Natural killer cell treated with Interleukin-12 subunit alpha and Interleukin-12 subunit beta and Interleukin-15 and Interleukin-18, amount 100 ng/mL, for 72 hours (primary cell): ENCODE measurements around the gene E2F6. TPM values are rescaled to one million over a fixed set of nuclear protein-coding genes. Genes with fewer than 3 reads are reported as not detected.

ENCODE experiments used
- ATAC-seq, 2 donors: fragments of 150-1000 bp; cut with Tn5 transposase in 1 of 2; sonication (Bioruptor Pico), chemical (Tn5 transposase) in 1 of 2; 2 replicates each; pipeline ENCODE4 v1.10.0; 2021
- DNase-seq: peaks from one replicate; pipeline ENCODE4 v3.0.0; 2022; ENCODE audit warnings: low spot score
- H3K27ac Mint-ChIP-seq, 2 donors: 1 replicate in 1 of 2; 2 replicates in 1 of 2; pipeline ENCODE4 v1.8.0; 2022; ENCODE audit warnings: mixed read lengths in 2 of 2, mild to moderate bottlenecking in 1 of 2, moderate library complexity in 1 of 2
- H3K27me3 Mint-ChIP-seq, 2 donors: 1 replicate in 1 of 2; 2 replicates in 1 of 2; pipeline ENCODE4 v1.8.0; 2022; ENCODE audit warnings: mixed read lengths in 2 of 2
- H3K36me3 Mint-ChIP-seq: one replicate; pipeline ENCODE4 v1.8.0; 2022; ENCODE audit warnings: mixed read lengths
- H3K4me1 Mint-ChIP-seq, 2 donors: 1 replicate in 1 of 2; 2 replicates in 1 of 2; pipeline ENCODE4 v1.8.0; 2022; ENCODE audit warnings: low read depth in 2 of 2, mixed read lengths in 2 of 2, mild to moderate bottlenecking in 1 of 2
- H3K4me3 Mint-ChIP-seq: one replicate; pipeline ENCODE4 v1.8.0; 2022; ENCODE audit warnings: mixed read lengths
- H3K9me3 Mint-ChIP-seq: 2 replicates; pipeline ENCODE4 v1.8.0; 2022; ENCODE audit warnings: mixed read lengths
- total RNA-seq, 2 donors: library from RNA; stranded (reverse); gene quantifications; one replicate each; pipeline ENCODE4 v1.2.3, GENCODE V29; 2022

Gene E2F6, protein sequence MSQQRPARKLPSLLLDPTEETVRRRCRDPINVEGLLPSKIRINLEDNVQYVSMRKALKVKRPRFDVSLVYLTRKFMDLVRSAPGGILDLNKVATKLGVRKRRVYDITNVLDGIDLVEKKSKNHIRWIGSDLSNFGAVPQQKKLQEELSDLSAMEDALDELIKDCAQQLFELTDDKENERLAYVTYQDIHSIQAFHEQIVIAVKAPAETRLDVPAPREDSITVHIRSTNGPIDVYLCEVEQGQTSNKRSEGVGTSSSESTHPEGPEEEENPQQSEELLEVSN
- total RNA-seq: 10 to 100 TPM; 10.8 to 11.6 TPM

DNA sequence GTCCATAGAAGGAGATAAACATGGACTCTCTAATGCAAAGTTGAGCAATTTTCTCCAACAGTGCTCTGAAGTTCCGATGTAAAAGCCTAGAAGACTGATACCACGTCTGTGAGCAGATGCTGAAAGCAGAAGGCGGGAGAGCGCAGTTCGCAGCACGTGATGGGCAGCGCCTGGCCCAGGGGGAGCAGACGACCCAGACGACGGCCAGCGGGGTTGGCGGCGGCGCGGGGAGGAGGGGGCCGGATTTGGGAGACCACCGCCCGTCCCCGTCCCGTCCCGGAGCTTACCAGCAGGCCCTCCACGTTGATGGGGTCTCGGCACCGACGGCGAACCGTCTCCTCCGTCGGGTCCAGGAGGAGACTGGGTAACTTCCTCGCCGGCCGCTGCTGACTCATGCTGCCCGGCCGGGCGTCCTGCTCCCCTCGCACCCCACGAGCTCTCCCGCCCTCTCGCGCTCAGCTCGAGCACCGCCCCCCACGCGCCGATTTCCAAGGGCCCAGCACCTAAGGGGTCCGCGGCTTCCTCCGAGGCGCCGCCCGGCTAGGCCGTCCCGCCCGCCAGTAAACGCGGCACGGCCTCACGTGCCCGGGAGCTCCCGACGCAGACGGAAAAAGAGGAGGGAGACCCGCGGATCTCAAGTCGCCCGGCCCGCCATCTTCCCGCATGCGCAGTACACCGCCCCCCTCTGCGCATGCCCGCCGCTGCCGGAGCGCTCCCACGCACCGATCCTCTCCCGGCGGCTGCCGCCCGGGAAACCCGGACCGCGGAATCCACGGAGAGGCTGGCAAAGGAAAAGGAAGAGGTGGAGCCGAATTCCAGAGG lies at the start of gene E2F6:
Gene E2F6, minus strand, starts transcription at position 677 of the 822 bp plus-strand sequence. Its CDS starts 282 bp downstream, at position 395.
- Mint-ChIP-seq H3K9me3 (no peaks in the 10 kb centered on the region), H3K4me3 (peak within 1 kb of the TSS; percentile 96), H3K4me1 (peaks cover 29 to 33% of the 10 kb centered on the region in 2 donors), H3K36me3 (peaks cover 4% of the 10 kb centered on the region), H3K27ac (peak within 1 kb of the TSS; percentile 84 to 98), H3K27me3 (no peaks in the 10 kb centered on the region)
- DNase-seq (peak; percentile 87), ATAC-seq (peak; percentile 84 to 88)

DNA sequence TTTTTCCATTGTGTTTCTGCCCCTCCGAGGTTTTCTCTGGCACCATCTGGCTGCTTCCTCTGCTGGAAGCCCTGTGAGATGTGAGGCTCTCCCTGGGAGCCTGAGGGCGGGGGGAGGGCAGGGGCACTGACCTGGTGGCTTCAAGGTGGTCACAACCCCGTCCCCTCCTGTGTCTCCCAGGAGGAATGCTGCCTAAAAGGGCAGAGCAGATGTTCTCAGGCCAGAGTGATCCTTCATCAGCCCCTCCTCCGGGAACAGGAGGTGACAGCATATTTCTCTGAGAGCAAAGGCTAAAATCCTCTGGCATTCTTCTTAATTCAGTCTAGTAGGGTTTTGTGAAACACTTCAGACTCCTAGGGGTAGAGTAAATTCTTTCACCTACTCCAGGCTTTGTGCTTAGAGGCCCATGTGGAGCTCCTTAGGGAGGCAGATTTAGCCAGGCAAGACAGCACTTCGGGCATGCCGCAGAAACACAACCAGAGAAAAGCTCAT lies 49.6 kb upstream of the E2F6 start:
- no peak for DNase-seq
- H3K27ac Mint-ChIP-seq: no peak overlapping the region
- H3K4me1 Mint-ChIP-seq: no peaks in the 10 kb centered on the region
- no peaks in the 10 kb centered on the region for H3K36me3 Mint-ChIP-seq
- no peaks in the 10 kb centered on the region for H3K9me3 Mint-ChIP-seq
- H3K27me3 Mint-ChIP-seq: peaks cover 8 to 9% of the 10 kb centered on the region in 2 donors
- H3K4me3 Mint-ChIP-seq: no peak overlapping the region
- no peak for ATAC-seq

DNA sequence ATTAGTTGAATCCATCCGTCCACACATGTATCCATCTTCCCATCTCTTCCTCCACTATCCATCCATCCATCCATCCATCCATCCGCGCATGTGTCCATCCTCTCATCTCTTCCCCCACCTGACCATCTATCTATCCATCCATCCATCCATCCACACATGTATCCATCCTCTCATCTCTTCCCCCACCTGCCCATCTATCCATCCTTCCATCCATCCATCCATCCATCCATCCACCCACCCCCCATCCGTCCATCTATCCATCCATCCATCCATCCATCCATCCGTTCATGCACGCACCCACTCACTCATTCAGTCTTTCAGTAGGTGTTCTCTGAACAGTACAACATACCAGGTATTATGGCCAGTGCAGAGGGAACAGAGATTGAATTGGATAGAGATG lies 48.9 kb upstream of the E2F6 start:
- DNase-seq (no peak), ATAC-seq (no peak)
- Mint-ChIP-seq H3K36me3 (no peaks in the 10 kb centered on the region), H3K9me3 (no peaks in the 10 kb centered on the region), H3K27me3 (peaks cover 8 to 9% of the 10 kb centered on the region in 2 donors), H3K27ac (no peak overlapping the region), H3K4me1 (no peaks in the 10 kb centered on the region), H3K4me3 (no peak overlapping the region)

DNA sequence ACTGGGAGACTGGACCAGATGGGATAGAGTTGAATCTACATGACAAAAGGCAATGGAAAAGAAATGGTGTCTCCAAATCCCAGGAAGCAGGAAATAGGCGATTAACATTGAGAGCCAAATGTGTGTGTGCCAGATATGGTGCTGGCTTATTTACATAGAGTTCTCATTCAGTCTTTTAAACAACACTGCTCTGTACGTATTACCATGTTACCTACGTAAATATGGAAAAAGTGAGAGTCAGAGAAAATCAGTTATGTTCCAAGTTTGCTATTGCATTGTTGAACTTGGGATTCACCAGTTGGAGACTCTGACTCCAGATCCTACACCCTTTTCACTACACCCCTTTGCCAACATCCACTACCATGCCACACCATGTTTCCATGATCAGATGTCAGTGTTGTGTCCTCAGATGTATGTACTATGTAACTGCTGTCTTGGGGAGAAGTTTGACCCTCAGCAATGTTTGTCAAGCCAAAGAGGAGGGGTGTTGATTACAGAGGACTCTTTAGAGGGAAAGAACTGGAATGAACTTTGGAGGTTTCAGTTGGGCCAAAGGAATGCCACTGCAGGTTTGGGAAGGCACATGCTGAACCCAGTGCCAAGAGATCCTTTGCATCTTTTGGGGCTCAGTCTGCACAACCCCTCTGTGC lies 48.2 kb upstream of the E2F6 start:
- Mint-ChIP-seq H3K9me3 (no peaks in the 10 kb centered on the region), H3K4me1 (no peaks in the 10 kb centered on the region), H3K27me3 (peaks cover 8 to 9% of the 10 kb centered on the region in 2 donors), H3K36me3 (no peaks in the 10 kb centered on the region), H3K27ac (no peak overlapping the region), H3K4me3 (no peak overlapping the region)
- no peak for DNase-seq
- no peak for ATAC-seq

DNA sequence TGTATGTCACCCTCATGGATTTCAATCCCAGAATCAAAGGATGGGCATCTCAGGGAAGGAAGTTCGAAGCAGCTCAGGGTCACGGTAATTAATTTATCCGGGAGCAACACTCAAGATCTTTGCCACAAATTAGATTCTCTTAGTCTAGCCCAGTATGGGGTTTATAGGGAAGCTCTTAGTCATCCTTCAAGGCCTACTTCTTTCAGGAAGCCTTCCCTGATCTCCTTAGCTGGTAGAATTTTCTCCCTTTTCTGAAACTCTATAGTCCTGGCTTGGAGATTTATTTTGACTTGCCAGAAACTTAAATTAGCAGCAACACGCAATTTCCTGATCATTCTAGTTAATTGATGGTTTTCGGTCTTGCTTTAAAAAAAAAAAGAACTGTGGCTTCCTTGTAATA lies 47.4 kb upstream of the E2F6 start:
- H3K4me1 Mint-ChIP-seq: no peaks in the 10 kb centered on the region
- H3K27me3 Mint-ChIP-seq: peaks cover 8 to 9% of the 10 kb centered on the region in 2 donors
- H3K9me3 Mint-ChIP-seq: no peaks in the 10 kb centered on the region
- no peak overlapping the region for H3K4me3 Mint-ChIP-seq
- H3K27ac Mint-ChIP-seq: no peak overlapping the region
- DNase-seq (no peak), ATAC-seq (no peak)
- H3K36me3 Mint-ChIP-seq: no peaks in the 10 kb centered on the region

DNA sequence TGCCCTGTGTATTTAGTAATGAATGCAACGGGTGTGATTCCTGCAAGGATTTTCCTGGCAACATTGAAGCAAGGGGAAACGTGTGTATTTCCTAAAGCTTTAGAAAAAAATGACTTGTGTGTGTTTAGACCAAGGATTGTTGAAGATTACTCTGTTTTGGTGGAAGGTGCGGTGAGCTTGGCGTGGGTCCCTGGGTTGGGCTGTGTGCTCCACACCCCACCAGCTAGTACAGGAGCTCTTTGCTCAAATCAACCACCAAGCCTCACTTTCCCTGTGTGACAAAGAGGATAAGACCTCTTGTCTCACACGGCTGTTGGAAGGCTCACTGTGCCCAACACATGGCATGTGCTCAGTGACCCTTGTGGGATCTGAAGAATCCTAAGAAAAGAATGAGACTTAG lies 46.5 kb upstream of the E2F6 start:
- Mint-ChIP-seq H3K27me3 (peaks cover 8 to 9% of the 10 kb centered on the region in 2 donors), H3K9me3 (no peaks in the 10 kb centered on the region), H3K36me3 (no peaks in the 10 kb centered on the region), H3K4me3 (no peak overlapping the region), H3K4me1 (no peaks in the 10 kb centered on the region), H3K27ac (no peak overlapping the region)
- DNase-seq (no peak), ATAC-seq (no peak)

DNA sequence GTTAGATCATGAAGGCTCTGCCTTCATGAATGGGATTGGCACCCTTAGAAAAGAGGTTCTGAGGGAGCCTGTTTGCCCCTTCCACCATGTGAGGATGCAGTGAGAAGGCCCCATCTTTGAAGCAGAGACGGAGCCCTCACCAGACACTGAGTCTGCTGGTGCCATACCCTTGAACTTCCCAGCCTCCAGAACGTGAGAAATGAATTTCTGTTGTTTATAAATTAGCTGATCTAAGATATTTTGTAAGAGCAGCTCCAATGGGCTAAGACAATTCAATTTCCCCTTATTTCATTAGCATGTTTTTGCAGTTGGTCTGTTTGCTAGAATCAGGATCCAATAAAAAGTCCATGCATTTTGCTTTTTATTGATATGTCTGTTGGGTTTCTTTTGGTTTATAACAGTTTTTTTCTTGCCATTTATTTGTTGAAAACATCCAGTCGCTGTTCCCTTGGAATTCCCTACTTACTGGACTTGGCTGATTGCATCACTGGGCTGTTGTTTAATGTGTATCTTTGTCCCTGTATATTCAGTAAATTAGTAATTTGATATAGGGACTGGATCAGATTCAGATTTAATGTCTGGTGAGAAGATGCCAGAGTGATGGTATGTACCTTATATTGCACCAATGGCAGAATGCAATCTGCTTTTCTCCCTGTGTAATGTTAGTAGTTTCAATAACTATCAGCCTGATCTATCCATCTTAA lies 43.8 kb upstream of the E2F6 start:
- Mint-ChIP-seq H3K4me1 (no peaks in the 10 kb centered on the region), H3K9me3 (no peaks in the 10 kb centered on the region), H3K27me3 (peaks cover 3 to 7% of the 10 kb centered on the region in 2 donors), H3K27ac (no peak overlapping the region), H3K36me3 (no peaks in the 10 kb centered on the region), H3K4me3 (no peak overlapping the region)
- no peak for ATAC-seq
- DNase-seq: no peak

DNA sequence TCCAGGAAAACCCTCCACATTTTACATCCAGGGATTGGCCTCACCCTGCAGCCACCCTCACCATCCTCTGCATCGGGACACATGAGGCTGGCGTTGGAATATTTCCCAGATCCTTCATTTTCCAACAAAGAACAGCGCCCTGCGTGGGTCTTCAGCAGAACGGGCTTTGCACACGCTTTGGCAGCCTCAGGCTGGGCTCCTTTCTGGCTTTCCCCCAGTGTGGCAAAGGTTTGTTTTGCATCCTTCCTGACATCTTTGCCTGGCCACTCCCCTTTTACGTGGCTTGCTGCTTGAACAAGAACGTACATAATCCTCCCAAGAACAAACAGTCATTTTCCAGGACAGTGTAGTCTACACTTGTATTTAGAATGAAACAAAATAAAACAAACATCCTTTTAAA lies 42.3 kb upstream of the E2F6 start:
- Mint-ChIP-seq H3K9me3 (no peaks in the 10 kb centered on the region), H3K4me1 (no peaks in the 10 kb centered on the region), H3K27me3 (peaks cover 0 to 9% of the 10 kb centered on the region in 2 donors), H3K27ac (no peak overlapping the region), H3K36me3 (no peaks in the 10 kb centered on the region), H3K4me3 (no peak overlapping the region)
- DNase-seq (no peak), ATAC-seq (no peak)

DNA sequence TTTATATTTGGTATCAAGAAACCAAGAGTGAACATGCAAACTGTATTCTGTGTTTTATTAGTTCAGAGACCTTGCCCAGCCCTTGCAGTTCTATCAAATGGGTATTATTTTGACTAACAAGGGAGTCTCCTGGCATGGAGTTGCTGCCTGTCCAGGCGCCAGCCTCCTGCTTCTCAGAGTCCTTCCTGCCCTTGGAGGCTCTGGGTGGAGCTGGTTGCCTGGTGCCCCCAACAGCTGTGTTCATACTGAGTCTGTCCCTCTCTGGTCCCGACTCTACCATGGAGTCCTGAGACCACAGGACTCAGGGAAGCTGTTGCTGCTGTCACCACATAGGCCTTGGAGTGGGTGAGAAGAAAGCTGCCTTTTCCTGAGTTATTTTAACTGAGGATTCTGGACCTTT lies 41.6 kb upstream of the E2F6 start:
- Mint-ChIP-seq H3K4me1 (no peaks in the 10 kb centered on the region), H3K27me3 (peaks cover 0 to 13% of the 10 kb centered on the region in 2 donors), H3K4me3 (no peak overlapping the region), H3K36me3 (no peaks in the 10 kb centered on the region), H3K9me3 (no peaks in the 10 kb centered on the region), H3K27ac (no peak overlapping the region)
- DNase-seq (no peak), ATAC-seq (no peak)

DNA sequence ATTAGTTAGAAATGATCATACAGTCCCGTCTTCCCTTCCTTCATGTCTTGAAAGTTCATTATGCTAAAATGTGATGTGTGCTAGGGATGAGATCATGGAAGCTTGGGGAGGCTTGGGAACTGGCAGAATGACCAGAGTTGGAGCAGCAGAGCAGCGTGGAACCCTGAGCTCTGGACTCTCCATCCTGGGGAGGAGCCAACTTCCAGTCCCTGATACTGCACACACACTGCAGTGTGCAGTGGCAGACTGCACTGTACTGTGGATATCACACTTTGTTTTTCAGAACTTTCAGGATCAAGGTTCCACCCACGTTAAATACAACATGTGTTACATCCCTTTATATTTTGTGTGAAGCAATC lies 40.6 kb upstream of the E2F6 start:
- Mint-ChIP-seq H3K9me3 (no peaks in the 10 kb centered on the region), H3K36me3 (no peaks in the 10 kb centered on the region), H3K4me3 (no peak overlapping the region), H3K27ac (no peak overlapping the region), H3K4me1 (no peaks in the 10 kb centered on the region), H3K27me3 (peaks cover 0 to 13% of the 10 kb centered on the region in 2 donors)
- DNase-seq (no peak), ATAC-seq (no peak)

DNA sequence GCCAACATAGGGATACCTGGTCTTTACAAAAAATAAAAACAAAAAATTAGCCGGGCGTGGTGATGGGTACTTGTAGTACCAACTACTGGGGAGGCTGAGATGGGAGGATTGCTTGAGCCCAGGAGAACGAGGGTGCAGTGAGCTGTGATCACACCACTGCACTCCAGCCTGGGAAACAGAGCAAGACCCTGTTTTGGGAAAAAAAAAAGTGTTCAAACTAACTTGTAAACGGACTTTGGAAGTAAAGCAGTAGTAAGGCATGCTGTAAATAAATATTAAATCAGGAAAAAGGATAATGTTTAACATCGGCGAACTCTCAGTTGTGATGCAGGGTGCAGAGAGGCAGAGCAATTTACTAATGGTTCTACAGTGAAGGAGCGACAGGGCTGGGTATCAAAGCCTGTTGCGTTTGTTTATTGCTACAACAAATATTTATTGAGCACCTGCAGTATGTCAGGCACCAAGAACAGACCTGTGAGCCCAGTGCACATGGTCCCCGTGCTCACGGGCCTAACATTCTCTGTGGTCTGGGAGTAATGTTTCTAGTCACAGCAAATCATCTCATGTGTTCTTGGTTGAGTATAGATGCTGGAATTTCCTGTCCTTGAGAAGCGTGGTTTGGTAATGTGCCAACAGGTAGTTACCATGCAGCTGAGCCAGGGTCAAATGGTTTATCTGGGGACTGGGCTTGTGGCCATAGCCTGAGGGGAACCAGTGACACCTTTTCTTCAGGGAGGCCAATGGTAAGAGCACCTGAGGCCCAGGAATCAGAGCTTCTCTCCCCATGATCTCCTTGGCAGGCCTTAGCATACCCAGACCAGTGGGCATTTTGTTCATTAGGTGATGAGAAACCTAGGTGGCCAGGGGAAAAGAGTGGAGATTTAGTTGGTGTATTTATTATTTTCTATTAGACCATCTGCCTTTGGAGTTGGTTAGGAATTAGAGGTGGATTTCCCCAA lies 40.0 kb upstream of the E2F6 start:
- ATAC-seq (peak in 1 of 2 donors; percentile 38), DNase-seq (no peak)
- Mint-ChIP-seq H3K27ac (no peak overlapping the region), H3K4me1 (no peaks in the 10 kb centered on the region), H3K9me3 (no peaks in the 10 kb centered on the region), H3K36me3 (no peaks in the 10 kb centered on the region), H3K27me3 (peaks cover 0 to 13% of the 10 kb centered on the region in 2 donors), H3K4me3 (no peak overlapping the region)

DNA sequence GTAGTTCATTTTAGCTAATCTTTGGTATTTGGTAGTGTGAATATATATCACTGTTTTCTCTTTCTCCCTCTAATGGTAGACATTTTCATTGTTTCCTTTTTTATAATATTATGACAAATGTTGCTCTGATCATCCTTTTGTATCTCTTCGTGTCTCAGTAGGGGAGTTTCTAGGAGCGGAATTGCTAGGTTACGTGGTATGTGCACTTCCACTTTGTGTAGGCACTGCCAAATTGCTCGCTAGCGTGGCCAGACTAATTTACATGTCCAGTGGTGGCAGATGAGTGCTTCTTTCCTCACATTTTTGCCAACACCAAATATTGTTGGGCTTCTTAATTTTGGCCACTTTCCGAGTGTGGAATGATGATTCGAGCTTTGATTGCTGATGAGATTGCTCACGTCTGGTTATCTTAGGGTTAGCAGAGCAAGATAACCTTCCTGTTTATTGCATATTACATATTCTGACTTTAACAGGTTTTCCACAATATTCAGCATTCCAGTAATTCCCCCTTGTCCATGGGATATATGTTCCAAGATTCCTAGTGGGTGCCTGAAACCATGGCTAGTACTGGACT lies 37.5 kb upstream of the E2F6 start:
- H3K27me3 Mint-ChIP-seq: peaks cover 0 to 21% of the 10 kb centered on the region in 2 donors
- H3K36me3 Mint-ChIP-seq: no peaks in the 10 kb centered on the region
- DNase-seq: no peak
- no peak for ATAC-seq
- H3K27ac Mint-ChIP-seq: no peak overlapping the region
- H3K4me1 Mint-ChIP-seq: peaks cover 0 to 6% of the 10 kb centered on the region in 2 donors
- no peak overlapping the region for H3K4me3 Mint-ChIP-seq
- no peaks in the 10 kb centered on the region for H3K9me3 Mint-ChIP-seq
